Stimulated activated CD4-positive, alpha-beta T cell treated with anti-CD3 and anti-CD28 coated beads, Interleukin-2, amount 100 ng/mL, for 48 hours (primary cell): ENCODE results near the gene GALNTL6.

Experiments used
- DNase-seq, 2 donors: peaks; one replicate each; pipeline ENCODE4 v3.0.0-alpha.2; 2020

Gene GALNTL6

DNA sequence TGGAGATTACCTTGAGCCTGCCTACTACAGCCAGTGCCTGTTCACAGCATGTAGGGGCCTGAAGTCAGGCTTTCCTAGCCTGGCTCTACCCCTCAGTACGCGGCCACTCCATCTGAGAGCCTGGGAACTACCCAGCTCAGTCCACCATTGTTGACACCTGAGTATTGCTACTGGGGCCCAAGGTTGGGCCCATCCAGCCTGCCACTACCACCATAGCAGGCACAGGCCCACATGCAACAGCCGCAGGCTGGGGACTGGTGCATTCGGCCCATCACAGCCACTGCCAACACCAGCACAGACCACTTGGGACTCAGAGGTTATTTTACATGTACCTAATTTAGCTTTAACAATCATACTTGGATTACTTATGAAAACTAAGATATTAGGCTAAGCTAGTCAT is 314.0 kb downstream of the GALNTL6 start:
- DNase-seq = no peak

DNA sequence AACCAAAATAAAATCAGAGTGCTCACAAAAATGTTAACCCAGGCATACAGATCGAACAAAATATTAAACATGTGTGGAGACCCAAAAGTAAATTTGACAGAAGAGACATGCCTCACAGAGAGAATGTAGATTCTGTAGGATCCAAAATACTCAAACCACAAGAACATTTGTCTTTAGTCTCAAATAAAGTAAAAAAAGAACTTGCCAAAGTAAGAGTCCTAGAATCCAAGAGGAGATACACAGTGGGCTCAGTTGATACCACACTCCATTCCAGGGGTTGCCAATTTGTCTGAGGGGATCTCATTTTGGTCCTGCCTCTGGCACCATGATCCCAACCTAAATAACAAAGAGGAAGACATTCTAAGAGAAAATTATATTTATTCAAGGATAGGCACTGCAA is 316.4 kb downstream of the GALNTL6 start:
- no peak for DNase-seq

DNA sequence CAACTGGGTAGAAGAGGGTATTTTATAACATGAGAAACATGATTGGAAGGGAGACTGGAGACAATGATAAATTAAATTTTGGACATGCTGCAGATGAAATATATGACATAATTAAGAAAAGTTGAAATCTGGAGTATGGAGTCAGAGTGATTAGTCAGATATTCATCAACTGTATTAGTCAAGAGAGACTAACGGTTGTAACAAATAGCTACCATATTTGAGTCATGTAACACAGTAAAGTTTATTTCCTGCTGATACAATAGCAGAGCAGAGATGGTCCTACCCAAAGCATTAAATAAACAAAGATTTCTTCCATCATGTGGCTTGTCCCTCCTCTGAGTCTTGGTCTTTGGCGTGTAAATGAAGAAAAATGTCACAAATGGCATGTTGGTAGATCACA is 321.3 kb downstream of the GALNTL6 start:
- DNase-seq = no peak

DNA sequence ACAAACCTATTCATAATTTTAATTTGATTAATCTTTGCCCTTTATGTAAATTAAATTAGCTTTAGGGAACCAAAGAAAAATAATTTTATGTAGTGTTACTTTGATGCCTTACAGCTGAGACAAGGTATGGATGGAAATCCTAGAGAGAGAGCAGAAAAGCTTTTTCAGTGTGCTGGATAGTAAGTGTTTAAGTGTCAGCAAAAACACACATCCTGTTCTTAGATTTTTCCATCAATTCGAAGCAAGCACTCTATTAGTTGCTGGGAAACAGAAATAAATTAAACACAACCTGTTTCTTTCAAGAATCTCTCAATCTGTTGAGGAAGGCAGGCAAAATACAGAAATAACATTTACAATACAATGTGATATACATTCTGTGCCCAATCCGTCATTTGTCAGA is 327.8 kb downstream of the GALNTL6 start:
- DNase-seq = no peak

DNA sequence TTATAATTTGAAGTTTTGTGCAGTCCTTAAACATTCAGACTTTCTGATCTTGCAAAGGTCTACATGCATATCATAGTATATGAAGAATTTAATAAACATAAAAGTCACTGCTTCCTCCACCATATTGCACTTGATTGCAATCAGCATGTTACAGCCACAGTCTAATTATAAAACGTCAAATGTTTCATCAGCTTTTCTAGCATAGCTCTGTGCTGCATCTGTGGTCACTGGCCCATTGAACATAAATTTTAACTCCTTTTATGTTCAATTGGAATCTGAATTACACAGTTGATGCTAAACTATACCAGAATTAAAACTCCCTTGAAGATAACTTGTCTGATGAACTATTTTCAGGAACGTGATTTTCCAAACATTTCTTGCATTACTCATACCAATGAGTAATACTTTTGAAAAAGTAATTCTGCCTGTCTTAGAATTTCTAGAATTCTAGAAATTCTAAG is 329.1 kb downstream of the GALNTL6 start:
- DNase-seq = no peak

DNA sequence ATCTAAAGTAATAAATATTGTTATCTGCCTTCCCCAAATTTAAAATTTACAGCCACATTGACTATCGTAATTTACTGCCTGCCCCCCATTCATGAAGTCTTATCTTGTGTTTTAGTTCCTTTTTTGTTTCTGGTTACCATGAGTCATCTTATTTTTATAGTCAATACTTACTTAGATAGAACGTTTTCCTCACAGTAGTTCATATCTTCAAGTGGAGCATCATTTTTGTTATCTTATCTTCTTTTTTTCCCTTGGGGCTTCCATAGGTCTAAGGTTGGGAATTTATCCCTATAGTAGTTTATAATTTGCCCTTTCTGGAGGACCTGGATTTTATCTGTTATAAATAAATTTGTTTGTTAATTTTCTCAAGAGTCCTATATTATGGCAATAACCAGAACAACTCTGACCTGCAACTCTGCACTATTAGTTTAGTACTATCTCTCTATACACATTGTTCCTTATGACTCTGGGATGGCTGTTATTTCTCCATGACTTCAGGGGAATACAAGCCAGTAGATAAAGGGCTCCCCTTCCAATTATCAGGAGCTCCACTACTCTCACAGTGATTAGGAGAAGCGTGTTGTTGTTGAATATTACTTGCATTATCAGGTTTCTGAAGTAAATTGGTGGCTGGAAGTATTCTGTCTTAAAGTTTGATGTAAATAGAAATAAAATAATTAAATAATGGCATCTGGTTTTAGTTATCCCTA is 330.6 kb downstream of the GALNTL6 start:
- DNase-seq = no peak

DNA sequence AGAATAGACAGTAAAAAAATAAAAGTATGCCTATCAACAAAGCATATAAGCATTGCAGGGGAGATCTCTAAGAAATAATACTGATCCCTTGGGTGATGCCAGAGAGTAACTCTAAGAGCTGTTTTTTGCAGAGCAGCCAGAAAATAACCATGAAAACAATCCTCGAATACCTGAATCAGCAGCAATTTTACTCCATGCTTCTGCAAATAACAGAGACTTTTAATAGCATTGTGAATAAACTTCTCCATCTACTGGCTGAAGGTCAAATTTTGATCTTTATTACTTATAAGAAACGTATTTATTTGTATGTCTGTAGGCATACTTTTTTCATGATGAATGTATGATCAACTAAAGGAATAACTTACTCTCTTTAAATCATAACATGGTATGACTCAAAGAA is 334.5 kb downstream of the GALNTL6 start:
- no peak for DNase-seq

DNA sequence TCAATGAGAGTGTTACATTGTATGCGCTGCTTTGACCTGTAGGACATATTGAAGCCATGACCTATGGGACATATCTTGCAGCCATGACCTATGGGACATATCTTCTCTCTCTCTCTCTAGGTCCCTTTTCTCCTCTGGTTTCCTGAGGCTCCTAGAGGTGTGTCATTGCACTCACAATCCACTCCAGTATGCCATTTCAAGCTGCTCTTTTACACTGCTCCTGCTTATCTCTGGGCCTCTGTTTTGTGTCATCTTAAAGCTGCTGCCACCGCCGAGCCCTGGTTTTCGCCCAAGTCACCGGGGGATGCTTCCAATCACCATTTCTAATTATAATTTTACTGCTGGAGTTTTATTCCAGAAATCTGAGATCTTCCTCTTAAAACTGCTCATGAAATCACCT is 336.1 kb downstream of the GALNTL6 start:
- no peak for DNase-seq

DNA sequence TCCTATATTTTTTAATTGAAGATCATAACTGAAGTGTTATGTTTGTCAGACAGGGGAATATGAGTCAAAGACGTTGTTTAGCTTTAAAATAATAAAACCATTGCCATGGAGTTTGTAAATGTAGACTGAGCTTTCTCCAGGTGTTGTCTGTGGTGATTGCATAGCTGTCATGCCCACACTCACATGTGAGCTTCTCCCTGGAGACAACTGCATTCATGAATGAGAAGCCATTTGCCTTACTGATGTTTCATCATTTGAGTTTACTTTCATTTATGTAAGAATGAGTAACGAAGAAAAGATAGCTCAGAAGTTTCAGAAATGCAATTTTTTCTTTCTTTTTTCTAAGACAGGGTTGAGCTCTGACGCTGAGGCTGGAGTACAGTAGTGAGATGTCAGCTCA is 339.1 kb downstream of the GALNTL6 start:
- DNase-seq = no peak

DNA sequence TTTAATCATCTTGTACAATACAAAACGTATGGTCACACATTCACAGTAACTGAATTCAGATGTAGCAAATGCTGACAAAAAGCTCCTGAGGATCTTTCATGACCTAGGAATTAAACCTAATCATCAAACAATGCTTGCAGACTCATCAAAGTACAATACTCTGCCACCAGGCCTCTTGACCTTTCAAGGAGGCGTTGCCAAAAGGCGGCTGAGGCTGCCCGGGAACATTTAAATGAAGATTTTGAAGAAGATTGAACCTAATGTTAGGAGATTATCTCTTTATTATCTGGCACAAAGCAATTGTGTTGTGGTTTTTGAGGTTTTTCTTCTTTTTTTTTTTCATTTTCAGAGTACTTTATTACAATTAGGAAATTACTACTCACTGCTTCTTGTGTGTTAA is 340.5 kb downstream of the GALNTL6 start:
- DNase-seq = no peak

DNA sequence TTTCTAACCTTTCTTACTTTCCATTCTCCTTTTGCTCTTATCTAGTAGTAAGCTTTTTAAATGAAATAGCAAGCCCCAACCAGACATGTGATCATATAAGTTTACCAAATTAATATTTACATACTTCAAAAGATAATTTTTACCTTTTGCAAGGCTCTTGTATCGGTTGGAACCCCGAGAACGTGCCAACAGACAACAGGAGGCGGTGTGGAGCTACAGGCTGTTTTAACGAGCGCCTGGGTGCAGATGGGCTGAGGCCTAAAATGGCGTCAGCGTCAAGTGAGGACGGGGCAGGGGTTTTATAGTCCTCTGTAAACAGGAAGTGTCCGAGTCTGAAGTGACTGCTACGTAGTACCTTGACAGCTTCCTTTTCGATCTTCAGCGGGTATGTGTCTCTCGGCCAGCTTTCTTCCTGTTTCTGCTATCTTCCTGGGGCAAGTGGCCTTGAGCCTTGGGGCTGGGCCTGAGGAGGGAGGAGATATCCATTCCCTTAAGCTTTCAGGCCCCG is 342.7 kb downstream of the GALNTL6 start:
- DNase-seq = no peak

DNA sequence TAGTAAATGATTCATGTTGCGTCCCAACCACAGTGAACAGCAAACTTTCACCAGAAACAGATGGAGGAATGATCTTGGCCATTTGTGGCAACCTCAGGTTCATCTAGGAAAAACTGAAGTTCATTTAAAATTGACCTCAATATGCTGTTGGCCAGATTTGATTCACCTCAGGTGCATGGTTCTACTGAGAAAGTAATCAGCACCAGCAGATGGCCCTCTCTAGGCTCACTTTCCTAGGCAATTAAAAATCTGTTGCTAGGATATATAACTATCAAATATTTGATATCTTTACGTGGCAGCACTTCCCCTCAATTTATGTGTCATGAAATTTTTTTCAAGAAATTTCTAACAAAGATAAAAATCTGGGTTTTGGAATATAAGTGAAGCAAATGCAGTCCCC is 344.7 kb downstream of the GALNTL6 start:
- no peak for DNase-seq

DNA sequence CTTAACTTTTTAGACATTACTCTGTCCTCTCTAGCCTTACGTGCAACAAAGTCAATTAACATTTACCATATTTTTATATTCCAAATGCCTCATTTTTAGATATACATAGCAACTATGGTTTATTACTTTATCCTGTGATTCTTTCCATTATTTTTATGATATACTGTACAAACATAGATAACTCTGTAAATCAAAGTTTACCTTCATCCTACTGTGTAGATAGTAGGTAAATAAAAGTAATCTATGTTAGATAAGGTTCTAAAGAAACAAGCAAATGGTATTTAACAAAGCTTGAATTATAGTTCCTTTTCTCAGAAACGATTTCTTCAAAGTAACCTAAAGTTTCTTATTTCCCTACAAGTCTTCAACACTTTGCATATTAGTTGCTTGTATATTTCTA is 350.0 kb downstream of the GALNTL6 start:
- no peak for DNase-seq

DNA sequence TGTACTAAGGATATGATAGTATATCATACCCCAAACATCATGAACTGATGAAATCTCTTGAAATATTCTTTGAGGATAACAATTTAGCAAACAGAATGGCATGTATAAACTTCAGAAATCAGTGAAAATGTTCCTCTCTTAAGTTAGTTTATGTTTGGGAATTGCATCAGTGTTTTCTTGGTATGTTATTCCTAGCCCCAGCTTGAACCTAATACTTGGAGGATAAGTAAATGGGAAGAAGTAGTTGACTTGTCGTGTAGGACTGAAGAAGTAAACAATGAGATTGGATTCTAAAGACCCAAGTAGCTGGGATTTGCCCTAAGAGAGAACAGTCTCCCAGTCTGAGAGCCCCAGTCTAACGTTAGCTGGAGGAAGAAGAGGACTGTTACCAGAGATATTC is 355.7 kb downstream of the GALNTL6 start:
- DNase-seq = no peak

DNA sequence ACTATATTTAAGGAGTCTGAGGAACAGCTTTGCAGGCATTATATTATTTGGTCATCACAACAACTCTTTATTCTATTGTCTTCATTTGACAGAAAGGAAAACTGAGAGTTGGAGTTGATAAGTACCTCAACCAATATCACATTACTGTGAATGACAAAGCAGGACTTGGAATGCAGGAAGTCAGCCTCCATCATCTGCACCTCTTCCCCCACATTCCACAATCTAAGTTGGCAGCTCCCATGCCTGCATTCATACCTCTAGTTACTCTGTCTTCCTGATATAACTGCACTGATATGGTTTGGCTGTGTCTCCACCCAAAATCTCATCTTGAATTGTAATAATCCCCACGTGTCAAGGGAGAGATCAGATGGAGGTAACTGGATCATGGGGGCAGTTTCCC is 356.7 kb downstream of the GALNTL6 start:
- DNase-seq = no peak

DNA sequence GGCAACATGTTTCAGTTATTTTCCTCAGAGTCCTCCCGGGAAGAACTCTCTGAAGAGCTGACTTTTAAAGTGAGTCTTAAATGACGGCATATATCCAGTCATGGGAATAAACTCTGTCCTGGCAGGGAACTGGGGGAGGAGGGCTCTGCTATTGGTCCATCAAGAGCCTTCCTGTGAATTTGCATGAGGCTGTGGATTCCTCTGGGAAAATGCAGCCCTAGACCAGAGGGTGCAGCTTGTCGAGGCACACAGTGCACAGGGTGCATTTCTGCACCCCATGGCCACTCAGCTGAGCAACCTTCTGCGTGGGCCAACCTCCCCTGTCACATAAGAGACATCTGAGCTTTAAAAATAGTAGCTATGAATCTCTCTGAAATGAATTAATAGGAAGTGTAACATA is 360.0 kb downstream of the GALNTL6 start:
- DNase-seq = no peak

DNA sequence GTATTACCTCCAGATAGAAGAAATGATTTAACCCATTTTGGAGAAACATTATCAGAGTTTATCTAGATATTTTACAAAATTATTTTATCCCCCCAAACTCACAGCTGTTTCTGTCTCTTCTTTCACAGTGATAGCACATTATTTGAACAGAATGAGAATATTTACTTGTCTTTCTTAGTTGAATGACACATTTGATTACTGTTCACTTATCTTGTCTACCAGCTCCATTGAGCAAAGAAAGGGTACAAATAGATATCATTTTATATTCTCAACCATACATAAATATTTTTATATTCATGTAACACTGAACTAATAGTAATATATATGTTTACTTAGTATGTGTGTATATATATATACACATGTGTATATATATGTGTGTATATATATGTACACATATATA is 364.2 kb downstream of the GALNTL6 start:
- DNase-seq = no peak

DNA sequence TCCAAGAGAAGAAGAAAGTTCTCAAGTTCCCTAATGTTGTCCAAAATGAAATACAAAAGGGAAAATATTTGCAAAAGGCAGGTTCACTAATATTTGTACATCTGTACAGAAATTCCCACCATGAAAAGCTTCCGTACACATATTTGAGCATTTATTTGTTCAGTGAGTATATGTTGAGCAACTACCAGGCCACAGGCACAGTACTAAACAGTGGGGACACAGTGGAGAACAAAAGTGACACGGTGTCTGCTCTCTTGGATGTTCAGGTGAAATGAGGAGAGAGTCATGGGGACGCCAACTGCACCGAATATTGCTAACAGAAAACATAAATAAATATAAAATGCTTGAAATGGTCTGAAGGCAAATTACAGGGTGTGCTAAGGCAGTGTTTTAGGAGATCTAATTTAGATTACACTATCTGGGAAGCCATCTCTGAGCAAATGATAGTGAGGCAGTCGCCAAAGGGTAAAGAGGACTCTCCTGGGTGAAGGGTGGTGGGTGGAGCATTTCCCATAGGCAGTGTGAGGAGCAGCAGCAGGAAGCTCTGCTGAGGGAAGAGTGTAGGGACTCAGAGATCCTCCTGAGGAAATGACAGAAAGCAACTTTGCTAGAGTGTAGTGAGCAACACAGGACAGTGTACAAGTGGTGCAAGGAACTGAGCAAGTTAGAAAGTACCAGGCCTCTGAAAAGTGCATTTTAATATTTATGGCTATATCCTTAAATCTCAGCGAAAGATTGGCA is 375.2 kb downstream of the GALNTL6 start:
- no peak for DNase-seq

DNA sequence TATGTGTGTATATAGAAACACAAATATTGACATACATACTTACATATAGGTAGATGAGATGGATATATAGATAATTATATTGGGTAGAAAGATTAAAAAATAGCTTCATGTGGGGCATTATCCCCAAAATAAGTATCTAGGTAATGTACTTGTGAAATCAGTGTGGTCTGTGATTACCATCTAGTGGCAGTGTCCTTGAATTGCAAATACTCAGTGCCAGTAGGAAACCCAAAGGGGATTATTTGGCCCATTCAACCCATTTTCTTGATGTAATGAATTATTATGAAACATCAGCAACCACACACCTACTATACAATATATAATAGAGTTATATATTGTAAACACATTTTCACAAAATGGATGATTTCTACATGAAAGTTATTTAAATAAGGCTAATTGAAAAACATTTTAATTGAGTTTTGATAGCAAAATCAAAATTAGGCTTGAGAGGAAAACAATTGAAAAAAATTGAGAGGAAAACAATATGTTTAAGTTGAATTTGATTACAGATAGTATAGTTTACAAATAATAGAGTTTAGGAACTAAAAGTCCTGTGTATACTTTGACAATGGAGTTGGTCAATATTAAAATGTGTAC is 389.4 kb downstream of the GALNTL6 start:
- no peak for DNase-seq

DNA sequence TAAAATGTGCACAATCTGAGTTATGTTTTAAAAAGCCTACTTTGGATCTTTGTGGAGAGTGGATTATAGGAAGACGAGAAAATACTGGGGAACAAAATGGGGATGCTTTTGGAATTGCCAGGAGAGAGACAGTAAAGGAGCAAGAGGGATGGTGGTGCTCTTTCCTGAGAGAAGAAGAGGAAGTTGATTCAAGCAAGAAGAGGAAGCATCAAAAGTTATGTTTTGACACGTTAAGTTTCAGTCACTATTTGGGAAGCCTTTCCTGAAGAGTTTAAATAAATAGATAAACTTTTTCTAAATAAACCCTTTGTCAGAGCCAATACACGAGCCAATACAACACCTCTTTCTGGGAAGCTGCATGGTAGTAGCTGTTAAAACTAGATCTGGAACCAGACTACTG is 394.1 kb downstream of the GALNTL6 start:
- DNase-seq = no peak

DNA sequence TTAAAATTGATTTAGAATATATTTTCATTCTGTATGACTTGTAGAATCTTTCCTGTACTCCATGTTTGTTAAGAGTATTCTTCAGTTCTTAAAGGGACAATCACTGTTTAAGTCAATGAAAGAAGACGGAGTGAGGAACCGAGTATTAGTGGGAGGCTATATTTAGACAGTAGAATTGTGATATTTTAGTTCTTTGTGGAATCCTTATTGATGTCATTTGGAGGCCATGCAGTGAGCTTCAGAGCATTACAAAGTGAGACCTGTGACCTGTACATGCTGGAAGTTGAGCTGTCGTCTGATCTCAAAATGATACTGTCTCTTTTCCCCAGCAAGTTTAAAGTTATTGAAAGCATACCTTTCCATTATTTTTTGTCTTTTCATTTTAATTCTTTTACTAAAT is 394.7 kb downstream of the GALNTL6 start:
- no peak for DNase-seq

DNA sequence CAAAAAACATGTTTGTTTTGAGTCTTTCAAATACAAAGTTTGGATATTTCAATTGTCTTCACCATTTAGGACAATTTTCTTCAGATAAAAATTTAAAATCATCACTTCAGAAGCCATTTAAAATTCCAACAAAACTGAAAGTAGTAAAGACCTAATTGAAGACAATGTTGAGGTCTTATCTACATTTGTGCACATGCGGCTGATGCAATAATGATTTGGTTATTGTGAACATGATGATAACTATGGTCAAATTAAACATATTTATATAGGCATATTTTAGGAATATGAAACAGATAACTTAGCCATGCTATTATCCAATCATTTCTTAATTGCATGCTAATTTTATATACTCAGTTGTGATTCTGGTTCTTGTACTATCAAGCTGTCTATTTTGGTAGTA is 407.5 kb downstream of the GALNTL6 start:
- no peak for DNase-seq

DNA sequence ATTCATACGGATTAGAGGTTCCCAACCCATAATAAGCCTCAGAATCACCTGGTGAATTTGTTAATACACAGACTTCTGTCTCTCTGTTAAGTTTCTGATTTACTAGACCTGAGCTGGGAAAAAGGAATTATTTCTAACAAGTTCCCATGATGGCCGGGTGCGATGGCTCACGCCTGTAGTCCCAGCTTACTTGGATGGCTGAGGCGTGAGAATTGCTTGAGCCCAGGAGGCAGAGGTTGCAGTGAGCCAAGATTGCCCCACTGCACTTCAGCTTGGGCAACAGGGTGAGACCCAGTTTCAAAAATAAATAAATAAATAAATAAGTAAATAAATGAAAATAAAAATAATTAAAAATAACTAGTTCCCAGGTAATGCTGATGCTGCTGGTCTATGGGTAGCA is 412.3 kb downstream of the GALNTL6 start:
- no peak for DNase-seq

DNA sequence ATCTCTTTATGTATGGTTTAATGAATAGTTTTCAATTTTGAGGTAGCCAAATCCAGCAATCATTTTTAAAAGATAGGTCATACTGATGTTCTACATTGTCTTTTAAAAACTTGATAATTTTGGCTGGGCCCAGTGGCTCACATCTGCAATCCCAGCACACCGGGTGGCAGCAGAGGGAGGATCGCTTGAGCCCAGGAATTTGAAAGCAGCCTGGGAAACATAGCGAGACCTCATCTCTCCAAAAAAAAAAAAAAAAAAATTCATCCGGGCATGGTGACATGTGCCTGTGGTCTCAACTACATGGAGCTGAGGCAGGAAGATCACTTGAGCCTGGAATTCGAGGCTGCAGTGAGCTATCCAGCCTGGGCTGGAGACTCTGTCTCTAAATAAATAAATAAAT is 419.8 kb downstream of the GALNTL6 start:
- DNase-seq = no peak
